ENCODE measurements around the gene TPD52L2. TPM values are rescaled to one million over a fixed set of nuclear protein-coding genes. Genes with fewer than 3 reads are reported as not detected.

Gene TPD52L2
- total and polyA plus RNA-seq, 5 donors = 52.3 to 73.5 (median 63.0) TPM

DNA sequence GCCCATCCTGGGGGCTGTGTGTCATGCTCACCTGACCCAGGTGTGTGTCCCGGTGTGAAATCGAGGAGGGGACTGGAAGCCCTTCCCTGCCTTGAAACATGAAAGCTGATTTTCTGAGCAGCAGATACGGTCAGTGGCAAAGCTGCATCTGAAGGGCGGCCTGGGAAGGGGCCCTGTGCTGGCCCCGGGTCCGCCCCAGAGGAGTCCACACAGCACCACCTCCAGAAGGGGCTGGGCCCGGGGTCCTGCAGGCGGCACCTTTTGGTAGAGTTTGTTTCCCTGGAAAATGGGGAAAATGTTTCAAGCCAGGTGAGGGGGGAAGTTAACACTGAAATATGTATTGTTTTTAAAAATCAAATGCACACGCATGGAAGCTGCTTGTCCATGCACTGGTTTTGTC, 70.4 kb downstream of the TPD52L2 start:
- DNase-seq (peak in 1 of 3 donors; percentile 33), ATAC-seq (no peak)
- no peak overlapping the region for H3K27ac ChIP-seq (ENCODE audit: low read length)
- intact Hi-C loops (cut with DNase I) = no loop called here
- no peak overlapping the region for H3K4me3 ChIP-seq (ENCODE audit: low read length)
- 94% methylated on average over 9 of the region's 9 CpGs for WGBS
- H3K27me3 ChIP-seq (ENCODE audit: control insufficient read depth, insufficient read depth) = no peaks in the 10 kb centered on the region
- H3K4me1 ChIP-seq (ENCODE audit: control insufficient read depth, insufficient read depth, low read length) = no peaks in the 10 kb centered on the region
- no peaks in the 10 kb centered on the region for H3K9me3 ChIP-seq (ENCODE audit: control insufficient read depth, low read length)

DNA sequence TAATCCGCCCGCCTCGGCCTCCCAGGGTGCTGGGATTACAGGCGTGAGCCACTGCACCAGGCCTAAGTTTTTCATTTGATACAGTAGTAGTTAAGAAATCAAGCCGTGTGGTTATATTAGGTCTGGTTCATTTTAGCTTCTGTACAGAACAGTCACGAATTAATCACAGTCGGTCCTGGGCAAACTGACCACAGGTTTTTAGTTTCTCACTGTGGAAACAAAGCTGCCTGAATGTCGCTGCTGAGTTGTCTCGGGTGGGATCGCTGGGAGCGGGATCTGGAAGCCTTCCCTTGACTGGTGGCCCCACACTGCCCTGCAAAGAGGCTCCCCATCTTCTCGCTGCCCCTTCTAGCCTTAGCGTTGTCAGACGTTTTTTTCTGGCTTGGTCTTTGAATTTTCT, 72.5 kb downstream of the TPD52L2 start:
- intact Hi-C loops (cut with DNase I) = no loop called here
- H3K4me3 ChIP-seq (ENCODE audit: low read length) = no peak overlapping the region
- no peaks in the 10 kb centered on the region for H3K4me1 ChIP-seq (ENCODE audit: control insufficient read depth, insufficient read depth, low read length)
- WGBS = 88% methylated on average over 14 of the region's 14 CpGs
- H3K9me3 ChIP-seq (ENCODE audit: control insufficient read depth, low read length) = no peaks in the 10 kb centered on the region
- ATAC-seq = no peak
- DNase-seq = peak in 1 of 3 donors; percentile 30
- H3K27me3 ChIP-seq (ENCODE audit: control insufficient read depth, insufficient read depth) = no peaks in the 10 kb centered on the region
- H3K27ac ChIP-seq (ENCODE audit: low read length) = no peak overlapping the region

DNA sequence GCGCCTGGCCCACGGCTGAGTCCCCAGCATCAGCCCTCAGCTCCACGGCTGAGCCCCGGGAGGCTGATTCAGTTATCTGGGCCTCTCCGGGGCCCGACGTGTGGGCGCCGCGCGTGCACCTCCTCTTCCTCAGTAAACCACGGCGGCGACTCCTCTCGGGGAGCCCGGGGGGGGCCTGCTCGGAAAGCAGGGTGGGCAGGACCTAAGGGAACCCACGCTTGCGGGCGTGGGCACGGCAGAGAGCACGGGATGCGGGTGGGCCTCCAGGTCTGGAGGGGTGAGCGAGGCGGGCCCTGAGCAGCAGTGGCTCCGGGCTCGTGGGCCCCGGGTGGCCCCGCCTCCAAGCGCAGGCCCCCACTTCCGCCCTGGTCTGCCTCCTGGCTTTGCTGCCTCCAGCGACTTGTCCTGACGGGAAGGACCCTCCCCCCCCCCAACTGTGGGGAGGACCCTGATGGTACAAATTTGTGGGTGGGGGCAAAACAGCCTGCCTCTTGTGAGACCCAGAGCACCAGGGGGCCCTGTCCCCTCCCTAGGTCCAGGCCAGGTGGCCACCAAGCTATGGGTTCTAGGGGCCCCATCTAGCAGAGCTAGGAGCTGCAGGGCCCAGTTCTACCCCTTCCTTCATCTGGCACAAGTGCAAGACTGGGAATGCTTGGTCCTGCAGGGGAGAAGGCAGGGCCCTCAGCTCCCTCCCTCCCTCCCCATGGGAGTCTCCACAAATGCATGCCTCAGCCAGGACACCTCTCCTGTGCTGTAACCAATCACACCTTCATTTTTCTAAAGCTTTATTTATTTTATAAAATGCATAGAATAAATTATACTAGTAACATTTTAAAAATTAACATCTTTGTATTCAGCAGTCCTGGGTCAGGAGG, 74.2 kb downstream of the TPD52L2 start:
- Histone ChIP-seq H3K4me3 (ENCODE audit: low read length) (no peak overlapping the region), H3K9me3 (ENCODE audit: control insufficient read depth, low read length) (no peaks in the 10 kb centered on the region), H3K27ac (ENCODE audit: low read length) (no peak overlapping the region), H3K4me1 (ENCODE audit: control insufficient read depth, insufficient read depth, low read length) (no peaks in the 10 kb centered on the region), H3K27me3 (ENCODE audit: control insufficient read depth, insufficient read depth) (no peaks in the 10 kb centered on the region)
- intact Hi-C loops (cut with DNase I) = no loop called here
- 82% methylated on average over 33 of the region's 33 CpGs for WGBS
- peak; percentile 19 to 62 (median 55) for DNase-seq
- ATAC-seq = no peak

DNA sequence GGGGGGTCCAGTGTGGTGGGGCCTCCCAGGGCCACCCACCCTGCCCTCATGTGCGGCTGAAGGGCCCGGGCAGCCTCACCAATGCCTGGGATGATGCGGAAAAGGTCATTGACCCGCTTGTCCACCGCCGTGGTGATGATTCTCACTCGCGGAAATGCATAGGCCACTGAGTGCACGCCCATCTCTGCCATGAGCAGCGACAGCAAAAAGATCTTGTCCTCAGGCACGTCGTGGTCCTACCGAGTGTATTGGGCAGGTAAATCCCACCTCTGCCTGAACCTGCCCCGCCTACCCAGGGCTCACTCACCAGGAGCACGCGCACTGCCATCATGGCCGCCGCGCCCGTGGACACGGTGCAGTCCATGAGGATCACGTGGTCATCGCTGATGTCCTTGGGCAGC, 75.0 kb downstream of the TPD52L2 start:
- intact Hi-C loops (cut with DNase I) = no loop called here
- H3K4me3 ChIP-seq (ENCODE audit: low read length) = no peak overlapping the region

DNA sequence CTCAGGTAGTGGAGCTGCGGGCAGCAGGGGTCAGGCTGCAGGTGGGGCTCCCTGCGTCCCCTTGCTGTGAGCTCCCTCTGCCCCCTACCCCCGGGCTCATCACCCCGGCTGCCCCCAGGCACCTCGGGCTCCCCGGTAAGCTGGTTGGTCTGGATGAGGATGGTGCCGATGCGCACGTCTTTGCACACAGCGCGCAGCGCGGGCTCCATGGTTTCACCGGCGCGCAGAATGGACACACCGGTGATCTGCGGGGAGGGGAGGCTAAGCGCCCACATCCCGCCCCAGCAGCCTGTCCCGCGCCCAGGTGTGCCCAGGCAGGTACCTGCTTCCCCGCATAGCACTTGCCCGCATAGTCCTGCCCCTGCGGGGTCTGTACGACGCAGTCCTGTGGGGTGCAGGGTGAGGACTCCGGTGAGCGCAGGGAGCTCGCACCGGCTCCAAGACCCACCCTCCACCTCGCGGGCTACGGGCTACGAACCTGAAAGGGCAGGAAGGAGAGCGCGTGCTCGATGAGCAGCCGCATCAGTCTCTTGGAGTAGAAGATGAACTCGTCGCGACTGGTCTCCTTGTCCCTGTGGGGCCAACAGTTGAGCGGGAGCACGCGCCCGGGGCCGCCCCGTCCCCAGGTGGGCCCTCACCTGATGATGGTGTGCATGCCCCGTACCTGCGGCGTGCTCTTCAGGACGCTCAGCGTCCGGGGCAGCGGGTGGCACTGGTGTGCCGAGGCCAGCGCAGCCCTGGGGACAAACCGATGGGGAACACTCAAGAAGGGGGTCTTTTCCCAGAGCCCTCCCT, 75.6 kb downstream of the TPD52L2 start:
- H3K27ac ChIP-seq (ENCODE audit: low read length) = no peak overlapping the region
- intact Hi-C loops (cut with DNase I) = no loop called here

More for the DNA sequence above, 75.0 kb downstream of the TPD52L2 start:
- Histone ChIP-seq H3K27ac (ENCODE audit: low read length) (no peak overlapping the region), H3K27me3 (ENCODE audit: control insufficient read depth, insufficient read depth) (no peaks in the 10 kb centered on the region), H3K4me1 (ENCODE audit: control insufficient read depth, insufficient read depth, low read length) (no peaks in the 10 kb centered on the region), H3K9me3 (ENCODE audit: control insufficient read depth, low read length) (no peaks in the 10 kb centered on the region)
- 88% methylated on average over 23 of the region's 23 CpGs for WGBS
- ATAC-seq (no peak), DNase-seq (peak in 2 of 3 donors; percentile 13 to 50)

More for the DNA sequence above, 75.6 kb downstream of the TPD52L2 start:
- DNase-seq (peak; percentile 22 to 65 (median 54)), ATAC-seq (peak; percentile 0 to 4)
- Histone ChIP-seq H3K9me3 (ENCODE audit: control insufficient read depth, low read length) (no peaks in the 10 kb centered on the region), H3K4me1 (ENCODE audit: control insufficient read depth, insufficient read depth, low read length) (no peaks in the 10 kb centered on the region), H3K27me3 (ENCODE audit: control insufficient read depth, insufficient read depth) (no peaks in the 10 kb centered on the region), H3K4me3 (ENCODE audit: low read length) (no peak overlapping the region)
- 92% methylated on average over 58 of the region's 58 CpGs for WGBS

Small RNA genes lying within 50 kb of the gene (microRNA-seq; reads per million reads assigned to microRNA genes)
- gene MIR1914 = 0 to 0.84 reads per million in 2 donors
- gene MIR941-1 = 0 reads per million in 2 donors
- 0 reads per million in 2 donors for gene MIR941-2
- gene MIR941-3 = 0 reads per million in 2 donors
- gene MIR941-4 = 0 reads per million in 2 donors
- gene MIR941-5 = 0 reads per million in 2 donors

Other genes with a start within 250 kb of the TPD52L2 start
- 1 to 10 TPM; 7.0 to 7.7 (median 7.3) TPM for gene GMEB2, start 238.2 kb upstream of the TPD52L2 start, total RNA-seq
- gene GMEB2, start 238.2 kb upstream of the TPD52L2 start, polyA plus RNA-seq = 6.5 TPM
- 1 to 10 TPM; 4.0 to 9.3 (median 5.8) TPM for gene STMN3, start 211.8 kb upstream of the TPD52L2 start, total RNA-seq
- gene STMN3, start 211.8 kb upstream of the TPD52L2 start, polyA plus RNA-seq = 7.1 TPM
- 10 to 100 TPM; 12.3 to 14.8 (median 13.3) TPM for gene RTEL1, start 207.0 kb upstream of the TPD52L2 start, total RNA-seq
- gene RTEL1, start 207.0 kb upstream of the TPD52L2 start, polyA plus RNA-seq = 7.7 TPM
- gene TNFRSF6B, start 168.6 kb upstream of the TPD52L2 start, total RNA-seq = 1 to 10 TPM in 2 of 4 donors, under 1 TPM in 1, not detected in 1; 0.23 to 1.4 (median 1.1) TPM
- 2.7 TPM for gene TNFRSF6B, start 168.6 kb upstream of the TPD52L2 start, polyA plus RNA-seq
- 10 to 100 TPM; 40.1 to 49.7 (median 44.3) TPM for gene ARFRP1, start 157.3 kb upstream of the TPD52L2 start, total RNA-seq
- gene ARFRP1, start 157.3 kb upstream of the TPD52L2 start, polyA plus RNA-seq = 38.7 TPM
- 10 to 100 TPM; 14.5 to 19.6 (median 16.8) TPM for gene ZGPAT, start 157.2 kb upstream of the TPD52L2 start, total RNA-seq
- gene ZGPAT, start 157.2 kb upstream of the TPD52L2 start, polyA plus RNA-seq = 29.5 TPM
- 1 to 10 TPM; 2.1 to 2.9 (median 2.7) TPM for gene LIME1, start 128.6 kb upstream of the TPD52L2 start, total RNA-seq
- gene LIME1, start 128.6 kb upstream of the TPD52L2 start, polyA plus RNA-seq = 2.7 TPM
- 10 to 100 TPM; 42.7 to 69.1 (median 50.1) TPM for gene SLC2A4RG, start 125.5 kb upstream of the TPD52L2 start, total RNA-seq
- 39.2 TPM for gene SLC2A4RG, start 125.5 kb upstream of the TPD52L2 start, polyA plus RNA-seq
- 10 to 100 TPM; 14.4 to 18.1 (median 16.3) TPM for gene ZBTB46, start 34.0 kb upstream of the TPD52L2 start, total RNA-seq
- 6.7 TPM for gene ZBTB46, start 34.0 kb upstream of the TPD52L2 start, polyA plus RNA-seq
- not detected for gene ABHD16B, start 3.8 kb upstream of the TPD52L2 start, total RNA-seq
- gene ABHD16B, start 3.8 kb upstream of the TPD52L2 start, polyA plus RNA-seq = 0.54 TPM
- gene DNAJC5, start 29.9 kb downstream of the TPD52L2 start, total RNA-seq = 10 to 100 TPM; 43.1 to 51.0 (median 49.9) TPM
- 32.2 TPM for gene DNAJC5, start 29.9 kb downstream of the TPD52L2 start, polyA plus RNA-seq
- 10 to 100 TPM; 35.5 to 47.0 (median 44.0) TPM for gene UCKL1, start 91.1 kb downstream of the TPD52L2 start, total RNA-seq
- 36.5 TPM for gene UCKL1, start 91.1 kb downstream of the TPD52L2 start, polyA plus RNA-seq
- gene ZNF512B, start 104.7 kb downstream of the TPD52L2 start, total RNA-seq = 10 to 100 TPM; 12.3 to 16.1 (median 13.6) TPM
- gene ZNF512B, start 104.7 kb downstream of the TPD52L2 start, polyA plus RNA-seq = 9.8 TPM
- 1 to 10 TPM; 3.3 to 4.9 (median 3.8) TPM for gene SAMD10, start 114.4 kb downstream of the TPD52L2 start, total RNA-seq
- 4.8 TPM for gene SAMD10, start 114.4 kb downstream of the TPD52L2 start, polyA plus RNA-seq
- 10 to 100 TPM; 42.5 to 44.7 (median 43.5) TPM for gene PRPF6, start 115.9 kb downstream of the TPD52L2 start, total RNA-seq
- 29.6 TPM for gene PRPF6, start 115.9 kb downstream of the TPD52L2 start, polyA plus RNA-seq
- under 1 TPM; 0.21 to 0.82 (median 0.49) TPM for gene C20orf204, start 170.9 kb downstream of the TPD52L2 start, total RNA-seq
- 0.36 TPM for gene C20orf204, start 170.9 kb downstream of the TPD52L2 start, polyA plus RNA-seq
- 10 to 100 TPM; 28.7 to 42.1 (median 41.1) TPM for gene SOX18, start 184.4 kb downstream of the TPD52L2 start, total RNA-seq
- gene SOX18, start 184.4 kb downstream of the TPD52L2 start, polyA plus RNA-seq = 26.8 TPM
- 10 to 100 TPM; 46.3 to 52.0 (median 50.0) TPM for gene TCEA2, start 197.9 kb downstream of the TPD52L2 start, total RNA-seq
- gene TCEA2, start 197.9 kb downstream of the TPD52L2 start, polyA plus RNA-seq = 38.3 TPM
- gene RGS19, start 214.2 kb downstream of the TPD52L2 start, total RNA-seq = 1 to 10 TPM; 6.3 to 9.1 (median 8.3) TPM
- gene RGS19, start 214.2 kb downstream of the TPD52L2 start, polyA plus RNA-seq = 5.8 TPM
- 1 to 10 TPM in 2 of 4 donors, under 1 TPM in 2; 0.50 to 1.3 (median 1.1) TPM for gene OPRL1, start 214.8 kb downstream of the TPD52L2 start, total RNA-seq
- gene OPRL1, start 214.8 kb downstream of the TPD52L2 start, polyA plus RNA-seq = 0.81 TPM
- under 1 TPM in 3 of 4 donors, not detected in 1; 0.29 to 0.65 (median 0.50) TPM for gene LKAAEAR1, start 219.1 kb downstream of the TPD52L2 start, total RNA-seq
- 0.41 TPM for gene LKAAEAR1, start 219.1 kb downstream of the TPD52L2 start, polyA plus RNA-seq
- gene NPBWR2, start 242.3 kb downstream of the TPD52L2 start, total RNA-seq = not detected
- not detected for gene NPBWR2, start 242.3 kb downstream of the TPD52L2 start, polyA plus RNA-seq